Measurements from ENCODE around the gene NUDT9. TPM values are rescaled to one million over a fixed set of nuclear protein-coding genes. Genes with fewer than 3 reads are reported as not detected.
"Not testable (repeated sequence)": the region's sequence is repeated elsewhere in the genome, so short reads cannot be mapped to it uniquely, and the experiment has no call there.

The NUDT9 gene
- total RNA-seq, 1 experiment from 2014 or later = 14.7 TPM

DNA sequence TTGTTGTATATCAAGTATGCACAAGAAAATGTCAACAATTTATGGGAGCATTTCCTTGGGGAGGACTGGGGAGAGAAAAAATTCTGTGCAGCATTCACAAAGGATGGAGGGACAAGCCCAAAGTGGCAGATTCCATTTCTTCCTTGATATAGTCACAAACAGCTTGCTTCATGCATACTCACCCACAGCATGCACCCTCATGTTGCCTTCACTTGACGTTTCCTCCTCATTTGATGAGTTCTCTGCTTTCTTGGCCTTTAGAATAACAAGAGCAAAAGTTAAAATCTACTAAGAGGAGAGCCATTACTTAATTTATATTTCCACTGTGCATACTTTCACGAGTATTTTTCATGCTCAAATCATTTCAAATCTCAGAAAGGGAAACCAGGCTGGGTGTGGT lies 69.1 kb downstream of the NUDT9 start:
- H2AFZ ChIP-seq (ENCODE audit: low read length) = no peak overlapping the region
- DNase-seq = no peak
- no peaks in the 10 kb centered on the region for H3K9me3 ChIP-seq (ENCODE audit: low read length)
- CTCF ChIA-PET = no interaction called here
- H3K4me1 ChIP-seq (ENCODE audit: insufficient read depth, low read length) = no peaks in the 10 kb centered on the region
- POLR2A ChIA-PET (ENCODE audit: unreplicated experiment) = no interaction called here
- TF ChIP-seq EZH2phosphoT487 (IDR thresholded peaks at IDR 0.05; ENCODE audit: borderline replicate concordance, low read length) = no peak
- H3K36me3 ChIP-seq (ENCODE audit: low read depth, low read length) = no peaks in the 10 kb centered on the region
- no TSS peak for BruUV-seq (replicated peaks)
- H3K4me3 ChIP-seq (ENCODE audit: low read length) = no peak overlapping the region
- H3K9me2 ChIP-seq (replicated peaks; ENCODE audit: low read length) = no peaks in the 10 kb centered on the region
- ATAC-seq = no peak
- H3K27ac ChIP-seq (ENCODE audit: low read length) = no peak overlapping the region
- no peaks in the 10 kb centered on the region for H3F3A ChIP-seq (ENCODE audit: low read length, unreplicated experiment)
- H3K27me3 ChIP-seq (ENCODE audit: low read length) = no peaks in the 10 kb centered on the region
- intact Hi-C loops (cut with micrococcal nuclease) = no loop called here
- H3K79me2 ChIP-seq (ENCODE audit: low read length) = no peaks in the 10 kb centered on the region
- H4K20me1 ChIP-seq (ENCODE audit: low read length) = no peaks in the 10 kb centered on the region
- H3K9ac ChIP-seq (ENCODE audit: low read length) = no peak overlapping the region
- H3K4me2 ChIP-seq (ENCODE audit: low read length) = no peak overlapping the region

DNA sequence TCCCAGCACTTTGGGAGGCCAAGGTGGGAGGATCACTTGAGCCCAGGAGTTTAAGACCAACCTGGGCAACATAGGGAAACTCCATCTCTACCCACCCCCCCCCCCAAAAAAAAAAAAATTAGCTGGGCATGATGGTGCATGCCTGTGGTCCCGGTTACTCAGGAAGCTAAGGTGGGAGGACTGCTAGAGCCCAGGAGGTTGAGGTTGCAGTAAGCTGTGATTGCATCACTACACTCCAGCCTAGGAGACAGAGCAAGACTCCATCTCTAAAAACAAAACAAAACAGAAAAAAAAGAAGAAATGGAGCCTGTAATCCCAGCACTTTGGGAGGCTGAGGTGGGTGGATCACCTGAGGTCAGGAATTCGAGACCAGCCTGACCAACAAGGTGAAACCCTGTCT lies 69.5 kb downstream of the NUDT9 start:
- H3K4me2 ChIP-seq (ENCODE audit: low read length); H4K20me1 ChIP-seq (ENCODE audit: low read length); H3K27me3 ChIP-seq (ENCODE audit: low read length); POLR2A ChIA-PET (ENCODE audit: unreplicated experiment); H3K79me2 ChIP-seq (ENCODE audit: low read length); DNase-seq; H3K4me3 ChIP-seq (ENCODE audit: low read length); ATAC-seq; BruUV-seq (replicated peaks); H3F3A ChIP-seq (ENCODE audit: low read length, unreplicated experiment); H3K9ac ChIP-seq (ENCODE audit: low read length); intact Hi-C loops (cut with micrococcal nuclease); H3K9me2 ChIP-seq (replicated peaks; ENCODE audit: low read length); H2AFZ ChIP-seq (ENCODE audit: low read length); H3K4me1 ChIP-seq (ENCODE audit: insufficient read depth, low read length); CTCF ChIA-PET; H3K27ac ChIP-seq (ENCODE audit: low read length); H3K36me3 ChIP-seq (ENCODE audit: low read depth, low read length); H3K9me3 ChIP-seq (ENCODE audit: low read length): not testable (repeated sequence)

DNA sequence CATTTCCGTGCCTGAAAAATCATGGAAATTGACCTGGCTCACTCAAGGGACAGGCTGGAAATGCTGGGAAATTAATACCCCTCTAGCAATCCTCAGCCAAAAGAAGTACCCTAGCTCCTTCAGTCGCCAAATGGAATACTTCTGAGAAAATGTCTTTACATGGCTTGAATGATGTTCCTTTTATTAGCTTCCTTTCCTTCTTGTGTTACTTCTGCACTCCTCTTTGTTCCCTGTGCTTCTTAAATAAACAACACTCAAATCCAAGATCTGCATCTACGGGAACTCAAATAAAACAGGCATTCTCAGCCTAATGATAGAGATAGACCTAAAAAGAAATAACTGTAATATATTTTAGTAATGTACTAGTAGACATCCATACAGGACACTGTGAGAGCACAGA lies 70.7 kb downstream of the NUDT9 start:
- H3K27ac ChIP-seq (ENCODE audit: low read length) = no peak overlapping the region
- TF ChIP-seq, protein P1, sequence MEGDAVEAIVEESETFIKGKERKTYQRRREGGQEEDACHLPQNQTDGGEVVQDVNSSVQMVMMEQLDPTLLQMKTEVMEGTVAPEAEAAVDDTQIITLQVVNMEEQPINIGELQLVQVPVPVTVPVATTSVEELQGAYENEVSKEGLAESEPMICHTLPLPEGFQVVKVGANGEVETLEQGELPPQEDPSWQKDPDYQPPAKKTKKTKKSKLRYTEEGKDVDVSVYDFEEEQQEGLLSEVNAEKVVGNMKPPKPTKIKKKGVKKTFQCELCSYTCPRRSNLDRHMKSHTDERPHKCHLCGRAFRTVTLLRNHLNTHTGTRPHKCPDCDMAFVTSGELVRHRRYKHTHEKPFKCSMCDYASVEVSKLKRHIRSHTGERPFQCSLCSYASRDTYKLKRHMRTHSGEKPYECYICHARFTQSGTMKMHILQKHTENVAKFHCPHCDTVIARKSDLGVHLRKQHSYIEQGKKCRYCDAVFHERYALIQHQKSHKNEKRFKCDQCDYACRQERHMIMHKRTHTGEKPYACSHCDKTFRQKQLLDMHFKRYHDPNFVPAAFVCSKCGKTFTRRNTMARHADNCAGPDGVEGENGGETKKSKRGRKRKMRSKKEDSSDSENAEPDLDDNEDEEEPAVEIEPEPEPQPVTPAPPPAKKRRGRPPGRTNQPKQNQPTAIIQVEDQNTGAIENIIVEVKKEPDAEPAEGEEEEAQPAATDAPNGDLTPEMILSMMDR (conservative IDR thresholded peaks at IDR 0.05; ENCODE audit: low read depth, low read length) = no peak
- TF ChIP-seq EZH2 (IDR thresholded peaks at IDR 0.05; ENCODE audit: low read length, unreplicated experiment) (no peak), EZH2phosphoT487 (IDR thresholded peaks at IDR 0.05; ENCODE audit: borderline replicate concordance, low read length) (no peak)
- H3K9me2 ChIP-seq (replicated peaks; ENCODE audit: low read length) = no peaks in the 10 kb centered on the region
- H3F3A ChIP-seq (ENCODE audit: low read length, unreplicated experiment) = no peaks in the 10 kb centered on the region
- DNase-seq = no peak
- no peaks in the 10 kb centered on the region for H3K9me3 ChIP-seq (ENCODE audit: low read length)
- H3K4me3 ChIP-seq (ENCODE audit: low read length) = no peak overlapping the region
- POLR2A ChIA-PET (ENCODE audit: unreplicated experiment) = no interaction called here
- H2AFZ ChIP-seq (ENCODE audit: low read length) = no peak overlapping the region
- no peaks in the 10 kb centered on the region for H3K27me3 ChIP-seq (ENCODE audit: low read length)
- no peaks in the 10 kb centered on the region for H3K4me1 ChIP-seq (ENCODE audit: insufficient read depth, low read length)
- H3K9ac ChIP-seq (ENCODE audit: low read length) = no peak overlapping the region
- intact Hi-C loops (cut with micrococcal nuclease) = no loop called here
- no peaks in the 10 kb centered on the region for H3K36me3 ChIP-seq (ENCODE audit: low read depth, low read length)
- H4K20me1 ChIP-seq (ENCODE audit: low read length) = no peaks in the 10 kb centered on the region
- CTCF ChIA-PET = no interaction called here
- no peaks in the 10 kb centered on the region for H3K79me2 ChIP-seq (ENCODE audit: low read length)
- BruUV-seq (replicated peaks) = no TSS peak
- ATAC-seq = no peak
- no peak overlapping the region for H3K4me2 ChIP-seq (ENCODE audit: low read length)

GRCh38 chr4:87497159-87497558 lies 74.8 kb downstream of the NUDT9 start:
- Histone ChIP-seq H3K4me3 (ENCODE audit: low read length) (no peak overlapping the region), H3K27me3 (ENCODE audit: low read length) (no peaks in the 10 kb centered on the region), H3F3A (ENCODE audit: low read length, unreplicated experiment) (no peaks in the 10 kb centered on the region), H3K9me3 (ENCODE audit: low read length) (no peaks in the 10 kb centered on the region), H3K36me3 (ENCODE audit: low read depth, low read length) (no peaks in the 10 kb centered on the region), H3K9me2 (replicated peaks; ENCODE audit: low read length) (no peaks in the 10 kb centered on the region), H3K4me1 (ENCODE audit: insufficient read depth, low read length) (no peaks in the 10 kb centered on the region), H3K9ac (ENCODE audit: low read length) (no peak overlapping the region), H3K4me2 (ENCODE audit: low read length) (no peak overlapping the region), H3K27ac (ENCODE audit: low read length) (no peak overlapping the region), H4K20me1 (ENCODE audit: low read length) (no peaks in the 10 kb centered on the region), H2AFZ (ENCODE audit: low read length) (no peak overlapping the region), H3K79me2 (ENCODE audit: low read length) (no peaks in the 10 kb centered on the region)
- ChIA-PET POLR2A (ENCODE audit: unreplicated experiment) (no interaction called here), CTCF (interaction anchor here (0.6 kb wide), 1 partner anchor 420 kb away, joined by 4 read pairs; no protein-coding TSS in a partner anchor)
- BruUV-seq (replicated peaks) = no TSS peak
- TF ChIP-seq, protein P1 (conservative IDR thresholded peaks at IDR 0.05; ENCODE audit: low read depth, low read length) = peak; percentile 55
- TF ChIP-seq EZH2 (IDR thresholded peaks at IDR 0.05; ENCODE audit: low read length, unreplicated experiment) = no peak
- ATAC-seq (no peak), DNase-seq (peak; percentile 13)
- intact Hi-C loops (cut with micrococcal nuclease) = no loop called here
